WI38 (cell line): ENCODE data around the gene KCNH2.

Experiments used
- H3K4me3 ChIP-seq: 2 replicates; pipeline ENCODE4 v1.5.1; 2011; ENCODE audit warnings: low read depth, mild to moderate bottlenecking, control low read depth, low read length
- TF ChIP-seq, protein P1 (sequence below): IDR thresholded peaks from 2 replicates; pipeline ENCODE4 v1.5.1; 2012; ENCODE audit warnings: low read depth, mild to moderate bottlenecking, control low read depth, low read length

KCNH2 gene

DNA sequence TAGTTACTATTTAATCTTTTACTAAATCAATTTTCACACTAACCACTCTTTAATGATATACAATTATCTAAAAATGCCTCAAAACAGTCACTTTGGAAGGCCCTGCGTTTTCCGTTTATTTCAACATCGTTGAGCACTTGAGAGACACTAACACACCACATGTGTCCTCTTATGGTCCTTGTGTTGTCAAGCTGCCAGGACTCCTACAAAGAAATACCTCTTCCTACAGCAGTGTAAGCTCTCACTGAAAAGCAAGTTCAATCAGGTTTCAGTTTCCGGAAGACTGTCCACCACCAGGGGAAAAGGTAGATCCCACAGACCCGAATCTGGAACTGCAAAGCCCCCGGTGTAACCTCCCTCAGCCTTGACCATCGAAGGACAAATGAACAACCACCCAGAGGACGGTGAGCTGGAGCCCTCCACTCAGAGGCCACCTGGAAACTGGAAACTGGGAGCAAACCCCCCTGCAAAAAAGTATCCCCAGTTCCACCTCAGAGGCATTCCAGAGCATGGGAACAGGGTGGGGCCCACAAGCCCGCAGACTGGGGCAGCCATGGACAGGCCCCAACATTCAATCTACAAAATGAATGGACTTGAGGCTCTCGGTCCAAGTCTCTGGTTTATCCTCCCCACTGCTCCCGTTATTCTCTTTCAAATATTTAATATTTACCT lies 37.6 kb downstream of the KCNH2 start:
- no peak overlapping the region for H3K4me3 ChIP-seq
- TF ChIP-seq, protein P1, sequence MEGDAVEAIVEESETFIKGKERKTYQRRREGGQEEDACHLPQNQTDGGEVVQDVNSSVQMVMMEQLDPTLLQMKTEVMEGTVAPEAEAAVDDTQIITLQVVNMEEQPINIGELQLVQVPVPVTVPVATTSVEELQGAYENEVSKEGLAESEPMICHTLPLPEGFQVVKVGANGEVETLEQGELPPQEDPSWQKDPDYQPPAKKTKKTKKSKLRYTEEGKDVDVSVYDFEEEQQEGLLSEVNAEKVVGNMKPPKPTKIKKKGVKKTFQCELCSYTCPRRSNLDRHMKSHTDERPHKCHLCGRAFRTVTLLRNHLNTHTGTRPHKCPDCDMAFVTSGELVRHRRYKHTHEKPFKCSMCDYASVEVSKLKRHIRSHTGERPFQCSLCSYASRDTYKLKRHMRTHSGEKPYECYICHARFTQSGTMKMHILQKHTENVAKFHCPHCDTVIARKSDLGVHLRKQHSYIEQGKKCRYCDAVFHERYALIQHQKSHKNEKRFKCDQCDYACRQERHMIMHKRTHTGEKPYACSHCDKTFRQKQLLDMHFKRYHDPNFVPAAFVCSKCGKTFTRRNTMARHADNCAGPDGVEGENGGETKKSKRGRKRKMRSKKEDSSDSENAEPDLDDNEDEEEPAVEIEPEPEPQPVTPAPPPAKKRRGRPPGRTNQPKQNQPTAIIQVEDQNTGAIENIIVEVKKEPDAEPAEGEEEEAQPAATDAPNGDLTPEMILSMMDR = no peak

DNA sequence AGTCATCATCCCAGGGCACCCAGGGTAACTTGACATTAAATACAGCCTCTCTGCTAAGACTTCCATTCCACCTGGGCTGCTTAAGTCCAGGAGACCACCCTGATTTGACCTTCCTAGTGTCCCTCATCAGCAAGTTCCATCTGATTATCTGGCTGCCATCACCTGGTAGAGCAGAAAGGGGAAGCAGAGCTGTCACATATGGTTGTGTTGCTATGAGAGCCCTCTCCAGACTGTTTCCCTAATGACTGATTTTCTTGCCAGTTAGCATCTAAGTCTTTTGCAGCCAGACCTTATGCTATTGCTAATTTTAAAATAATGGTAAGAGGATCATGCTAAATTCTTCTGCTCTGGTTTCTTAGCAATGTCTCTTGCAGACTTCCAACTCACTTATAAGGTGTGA lies 38.7 kb downstream of the KCNH2 start:
- TF ChIP-seq, protein P1 = no peak
- H3K4me3 ChIP-seq = no peak overlapping the region

DNA sequence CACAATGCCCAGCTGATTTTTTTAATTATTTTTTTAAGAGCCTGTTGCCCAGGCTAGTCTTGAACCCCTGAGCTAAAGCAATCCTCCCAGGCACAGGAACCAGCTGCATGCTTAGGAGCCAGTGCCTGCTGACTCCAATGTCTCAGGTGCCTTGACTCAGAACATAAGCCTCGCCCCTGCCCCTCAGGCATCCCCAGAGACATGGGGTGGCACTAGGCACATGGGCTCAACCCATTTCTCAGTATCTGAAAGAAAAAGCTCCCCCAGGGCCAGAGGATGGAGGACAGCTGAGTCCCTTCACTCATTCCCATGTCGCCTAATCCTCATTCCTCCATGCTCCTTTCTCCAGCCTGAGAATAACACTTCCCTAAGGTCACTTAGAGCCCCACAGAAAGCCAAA lies 39.1 kb downstream of the KCNH2 start:
- H3K4me3 ChIP-seq = no peak overlapping the region

DNA sequence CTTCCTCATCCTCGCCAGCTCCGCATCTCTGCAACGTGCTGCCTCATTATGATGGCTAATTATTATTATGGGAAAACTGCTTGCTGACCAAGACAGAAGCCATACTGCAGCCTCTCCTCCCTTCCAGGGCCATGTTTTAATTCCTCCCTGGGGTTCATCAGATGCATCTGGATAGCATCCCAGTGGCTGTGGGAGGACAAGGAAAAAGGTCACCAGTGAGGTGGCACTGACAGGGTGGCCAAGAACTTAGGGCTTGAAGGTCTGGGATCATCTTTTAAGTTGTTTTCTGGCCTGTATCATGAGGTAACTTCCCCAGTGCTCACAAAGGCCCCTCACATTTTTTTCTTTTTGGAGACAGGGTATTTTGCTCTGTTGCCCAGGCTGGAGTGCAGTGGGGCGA lies 39.6 kb downstream of the KCNH2 start:
- TF ChIP-seq, protein P1 = no peak
- no peak overlapping the region for H3K4me3 ChIP-seq

More for the DNA sequence above, 39.1 kb downstream of the KCNH2 start:
- TF ChIP-seq, protein P1 = no peak

DNA sequence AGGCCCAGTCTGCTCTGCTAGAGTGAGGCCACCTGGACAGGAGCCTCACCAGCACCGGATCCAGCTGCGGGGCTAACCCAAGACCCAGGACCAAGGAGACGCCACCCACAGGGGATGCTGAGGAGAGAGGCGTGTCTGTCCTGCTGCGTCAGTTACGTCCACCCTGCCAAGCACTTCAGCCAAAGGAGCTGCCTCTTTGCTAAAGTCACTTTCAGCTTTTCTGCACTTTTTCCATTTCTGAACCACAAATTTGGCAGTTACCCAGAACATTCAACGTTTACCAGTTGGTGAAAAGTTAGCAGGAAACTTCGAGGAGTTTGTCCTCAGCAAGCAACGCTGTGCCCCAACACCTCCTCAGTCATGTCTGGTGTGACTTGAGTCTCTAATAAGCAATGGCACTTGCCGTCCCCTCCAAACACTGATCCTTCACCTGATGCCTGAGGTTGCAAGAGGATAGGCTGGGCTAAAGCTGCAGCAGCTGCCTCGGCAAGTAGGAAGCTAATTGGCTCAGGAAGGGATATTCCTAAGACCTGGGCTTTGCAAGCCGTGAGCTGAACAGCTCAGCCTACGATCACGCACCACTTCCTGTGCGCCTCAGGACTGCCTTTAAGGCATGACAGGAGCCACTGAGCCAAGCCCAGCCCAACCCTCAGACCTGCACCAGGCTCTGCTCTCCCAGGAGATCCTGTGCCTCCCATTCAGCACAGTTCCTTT lies 40.1 kb downstream of the KCNH2 start:
- TF ChIP-seq, protein P1 = no peak
- H3K4me3 ChIP-seq = no peak overlapping the region

DNA sequence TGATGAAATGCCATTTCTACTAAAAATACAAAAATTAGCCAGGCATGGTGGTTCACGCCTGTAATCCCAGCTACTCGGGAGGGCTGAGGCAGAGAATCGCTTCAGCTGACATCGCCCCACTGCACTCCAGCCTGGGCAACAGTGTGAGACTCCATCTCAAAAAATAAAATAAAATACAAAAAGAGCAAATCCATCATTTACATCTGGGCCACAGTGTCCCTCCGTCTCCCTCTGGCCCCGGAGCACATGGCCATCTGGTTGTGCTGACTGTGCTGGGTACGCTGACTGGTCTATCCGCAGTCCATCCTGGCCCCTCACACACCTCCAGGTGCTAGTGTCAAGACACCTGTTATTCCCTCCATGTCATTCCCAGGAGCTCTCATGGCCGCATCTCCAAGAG lies 42.1 kb downstream of the KCNH2 start:
- H3K4me3 ChIP-seq = no peak overlapping the region
- TF ChIP-seq, protein P1 = no peak

DNA sequence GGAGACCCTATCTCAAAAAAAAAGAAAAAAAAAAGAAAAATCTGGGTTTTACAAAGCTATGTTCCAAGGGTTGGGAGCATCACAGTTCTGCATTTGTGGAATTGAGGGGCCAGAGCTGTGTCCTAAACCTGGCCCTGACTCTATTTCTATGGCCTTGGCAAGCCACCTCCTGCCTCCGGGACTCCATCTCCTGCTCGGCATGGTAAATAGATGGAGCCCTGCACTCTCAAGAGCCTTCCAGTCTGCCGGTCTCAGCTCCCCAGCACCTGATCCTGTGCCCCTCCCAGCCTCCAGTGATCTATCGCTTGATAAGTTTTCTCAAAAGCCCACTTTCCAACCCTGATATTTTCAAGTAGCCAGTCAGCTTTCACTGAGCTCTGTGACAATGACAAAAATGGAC lies 43.0 kb downstream of the KCNH2 start:
- TF ChIP-seq, protein P1 = no peak
- H3K4me3 ChIP-seq = no peak overlapping the region
